Measurements from ENCODE around the gene OSBPL5. TPM values are rescaled to one million over a fixed set of nuclear protein-coding genes. Genes with fewer than 3 reads are reported as not detected.

The OSBPL5 gene
- total RNA-seq, 1 experiment from 2014 or later, result 51.4 TPM

DNA sequence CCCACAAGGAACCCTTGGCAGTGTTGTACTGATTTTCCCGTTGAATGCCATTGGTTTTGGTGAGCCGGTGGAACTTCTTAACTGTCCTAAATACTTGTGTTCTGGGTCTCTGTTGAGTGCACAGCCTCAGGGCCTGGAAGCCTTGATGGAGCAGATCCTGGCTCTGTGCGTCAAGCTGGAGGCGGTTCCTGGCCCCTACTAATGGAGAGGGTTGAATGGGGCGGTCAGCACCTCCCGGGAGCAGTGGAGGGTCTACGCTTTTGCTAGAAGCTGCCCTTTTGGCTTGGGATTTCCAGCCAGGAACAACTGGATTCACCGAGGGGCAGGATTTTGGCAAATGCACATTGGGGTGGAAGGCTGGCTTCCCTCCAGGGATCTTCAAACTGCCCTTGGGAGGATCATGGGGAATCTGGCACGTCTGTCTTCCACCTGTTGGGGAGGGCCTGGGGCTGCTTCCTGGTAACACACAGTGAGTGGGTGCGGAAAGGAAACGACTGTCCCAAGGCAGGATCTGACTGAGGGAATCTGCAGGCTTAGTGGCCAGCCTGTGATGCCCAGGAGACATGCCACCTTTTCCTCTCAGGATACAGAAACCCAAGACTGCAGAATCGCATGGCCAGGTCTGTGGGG lies 6.9 kb upstream of the OSBPL5 start:
- ChIA-PET CTCF (no interaction called here), POLR2A (ENCODE audit: unreplicated experiment) (no interaction called here)

DNA sequence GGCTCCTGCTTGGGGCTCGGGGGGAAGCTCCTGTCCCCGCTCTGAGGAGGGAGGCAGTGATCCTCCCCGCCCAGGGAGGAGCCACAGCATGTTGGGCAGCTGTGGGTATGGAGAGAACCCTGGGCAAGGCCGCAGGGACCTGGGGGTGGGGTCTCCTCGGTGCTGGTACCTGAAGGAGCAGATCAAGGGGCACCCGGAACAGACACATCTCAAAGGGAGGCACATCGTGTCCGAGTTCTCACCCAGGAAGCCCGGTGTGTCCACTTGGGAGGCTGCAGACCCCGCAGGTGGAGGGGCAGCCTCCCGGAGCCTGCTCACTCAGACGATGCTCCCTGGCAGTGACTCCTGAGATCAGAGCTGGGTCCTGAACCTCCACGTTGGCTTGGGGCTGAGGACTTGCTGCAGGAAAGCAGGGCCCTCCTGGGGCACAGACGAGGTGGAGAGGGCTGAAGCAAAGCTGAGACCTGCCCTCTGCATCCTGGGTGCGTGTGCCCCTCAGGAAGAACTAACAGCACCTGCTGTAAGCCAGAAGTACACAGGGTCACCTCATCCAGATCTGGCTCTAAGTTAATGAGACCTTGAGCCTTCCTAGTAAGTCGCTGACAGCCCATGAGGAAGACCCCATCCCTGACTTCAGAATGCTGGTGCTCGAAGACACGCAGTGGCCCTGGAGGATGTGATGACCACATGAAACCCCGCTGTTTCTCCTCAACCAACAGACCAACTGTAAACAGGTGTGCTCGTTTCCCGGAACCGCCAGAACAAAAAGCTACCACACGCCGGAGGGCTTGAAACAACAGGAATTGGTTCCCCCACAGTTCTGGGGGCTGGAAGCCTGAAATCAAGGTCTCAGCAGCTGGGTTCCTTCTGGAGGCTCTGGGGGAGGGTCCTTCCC lies 5.9 kb upstream of the OSBPL5 start:
- Histone ChIP-seq H3K9me3 (ENCODE audit: low read length) (no peaks in the 10 kb centered on the region), H3K4me1 (ENCODE audit: insufficient read depth, low read length) (peaks cover 15% of the 10 kb centered on the region; the same call in 1 of the 2 replicates), H3K9me2 (replicated peaks; ENCODE audit: low read length) (no peaks in the 10 kb centered on the region), H3K27me3 (ENCODE audit: low read length) (no peaks in the 10 kb centered on the region), H3F3A (ENCODE audit: low read length, unreplicated experiment) (no peaks in the 10 kb centered on the region), H3K36me3 (ENCODE audit: low read depth, low read length) (no peaks in the 10 kb centered on the region), H3K27ac (ENCODE audit: low read length) (no peak overlapping the region), H3K9ac (ENCODE audit: low read length) (no peak overlapping the region), H4K20me1 (ENCODE audit: low read length) (no peaks in the 10 kb centered on the region), H3K4me3 (ENCODE audit: low read length) (no peak overlapping the region), H2AFZ (ENCODE audit: low read length) (no peak overlapping the region), H3K4me2 (ENCODE audit: low read length) (no peak overlapping the region), H3K79me2 (ENCODE audit: low read length) (no peaks in the 10 kb centered on the region)
- ATAC-seq (no peak), DNase-seq (no peak)
- intact Hi-C loops (cut with micrococcal nuclease), result no loop called here
- BruUV-seq (replicated peaks), result no TSS peak
- ChIA-PET POLR2A (ENCODE audit: unreplicated experiment) (no interaction called here), CTCF (no interaction called here)
- TF ChIP-seq EZH2 (IDR thresholded peaks at IDR 0.05; ENCODE audit: low read length, unreplicated experiment), result no peak
- TF ChIP-seq EZH2phosphoT487 (IDR thresholded peaks at IDR 0.05; ENCODE audit: borderline replicate concordance, low read length), result no peak
- TF ChIP-seq, protein P1, sequence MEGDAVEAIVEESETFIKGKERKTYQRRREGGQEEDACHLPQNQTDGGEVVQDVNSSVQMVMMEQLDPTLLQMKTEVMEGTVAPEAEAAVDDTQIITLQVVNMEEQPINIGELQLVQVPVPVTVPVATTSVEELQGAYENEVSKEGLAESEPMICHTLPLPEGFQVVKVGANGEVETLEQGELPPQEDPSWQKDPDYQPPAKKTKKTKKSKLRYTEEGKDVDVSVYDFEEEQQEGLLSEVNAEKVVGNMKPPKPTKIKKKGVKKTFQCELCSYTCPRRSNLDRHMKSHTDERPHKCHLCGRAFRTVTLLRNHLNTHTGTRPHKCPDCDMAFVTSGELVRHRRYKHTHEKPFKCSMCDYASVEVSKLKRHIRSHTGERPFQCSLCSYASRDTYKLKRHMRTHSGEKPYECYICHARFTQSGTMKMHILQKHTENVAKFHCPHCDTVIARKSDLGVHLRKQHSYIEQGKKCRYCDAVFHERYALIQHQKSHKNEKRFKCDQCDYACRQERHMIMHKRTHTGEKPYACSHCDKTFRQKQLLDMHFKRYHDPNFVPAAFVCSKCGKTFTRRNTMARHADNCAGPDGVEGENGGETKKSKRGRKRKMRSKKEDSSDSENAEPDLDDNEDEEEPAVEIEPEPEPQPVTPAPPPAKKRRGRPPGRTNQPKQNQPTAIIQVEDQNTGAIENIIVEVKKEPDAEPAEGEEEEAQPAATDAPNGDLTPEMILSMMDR (conservative IDR thresholded peaks at IDR 0.05; ENCODE audit: low read depth, low read length), result no peak

More for the DNA sequence above, 6.9 kb upstream of the OSBPL5 start:
- no peaks in the 10 kb centered on the region for H3K36me3 ChIP-seq (ENCODE audit: low read depth, low read length)
- H3K4me3 ChIP-seq (ENCODE audit: low read length), result no peak overlapping the region
- no peaks in the 10 kb centered on the region for H3F3A ChIP-seq (ENCODE audit: low read length, unreplicated experiment)
- H3K9me2 ChIP-seq (replicated peaks; ENCODE audit: low read length), result no peaks in the 10 kb centered on the region
- H3K27me3 ChIP-seq (ENCODE audit: low read length), result no peaks in the 10 kb centered on the region
- no peaks in the 10 kb centered on the region for H3K9me3 ChIP-seq (ENCODE audit: low read length)
- H3K4me1 ChIP-seq (ENCODE audit: insufficient read depth, low read length), result peaks cover 15% of the 10 kb centered on the region; the same call in 1 of the 2 replicates
- no peak overlapping the region for H2AFZ ChIP-seq (ENCODE audit: low read length)
- TF ChIP-seq, protein P1 (conservative IDR thresholded peaks at IDR 0.05; ENCODE audit: low read depth, low read length), result no peak
- TF ChIP-seq EZH2 (IDR thresholded peaks at IDR 0.05; ENCODE audit: low read length, unreplicated experiment) (no peak), EZH2phosphoT487 (IDR thresholded peaks at IDR 0.05; ENCODE audit: borderline replicate concordance, low read length) (no peak)
- no peak overlapping the region for H3K4me2 ChIP-seq (ENCODE audit: low read length)
- no peaks in the 10 kb centered on the region for H3K79me2 ChIP-seq (ENCODE audit: low read length)
- no peaks in the 10 kb centered on the region for H4K20me1 ChIP-seq (ENCODE audit: low read length)
- no TSS peak for BruUV-seq (replicated peaks)
- intact Hi-C loops (cut with micrococcal nuclease), result no loop called here
- H3K9ac ChIP-seq (ENCODE audit: low read length), result no peak overlapping the region
- ATAC-seq (no peak), DNase-seq (no peak)
- H3K27ac ChIP-seq (ENCODE audit: low read length), result no peak overlapping the region
